Measurements from ENCODE around the gene PBX3. TPM values are rescaled to one million over a fixed set of nuclear protein-coding genes. Genes with fewer than 3 reads are reported as not detected.

PBX3 gene
- total RNA-seq, 2 experiments from 2014 or later = 40.8 to 54.6 TPM

GRCh38 chr9:125705893-125706292 is 41.3 kb upstream of the PBX3 start:
- Histone ChIP-seq H2AFZ (ENCODE audit: low read length) (no peak overlapping the region), H3K27ac (ENCODE audit: low read depth, low read length, poor library complexity, severe bottlenecking) (no peak overlapping the region)
- intact Hi-C loops (cut with micrococcal nuclease; ENCODE audit: unreplicated experiment) = no loop called here

GRCh38 chr9:125706651-125707471 is 40.3 kb upstream of the PBX3 start, which contains the start of gene MAPKAP1:
TSS of gene MAPKAP1 (minus strand) at chr9:125707208. CDS start at chr9:125672574, 34,634 bp downstream.
- ChIA-PET POLR2A (interaction anchor here (0.8 to 2.0 kb wide), 8 partner anchors 9 to 844 kb away, joined by 3 to 9 read pairs (median 4); no protein-coding TSS in a partner anchor), CTCF (ENCODE audit: unreplicated experiment) (interaction anchor here (0.6 kb wide), 1 partner anchor 13 kb away, joined by 9 read pairs; no protein-coding TSS in a partner anchor)
- H3K9me2 ChIP-seq (ENCODE audit: insufficient read depth, low read length) = no peaks in the 10 kb centered on the region
- H3K27ac ChIP-seq (ENCODE audit: low read depth, low read length, poor library complexity, severe bottlenecking) = peak within 1 kb of the TSS; percentile 16
- H3K4me1 ChIP-seq (ENCODE audit: insufficient read depth, low read length, poor library complexity, severe bottlenecking) = peaks cover 20% of the 10 kb centered on the region
- no peaks in the 10 kb centered on the region for H3K36me3 ChIP-seq (ENCODE audit: insufficient read depth, low read length)
- H3K9me3 ChIP-seq (ENCODE audit: low read length) = no peaks in the 10 kb centered on the region
- H3K79me2 ChIP-seq (ENCODE audit: insufficient read depth, low read depth, low read length) = peaks cover 18% of the 10 kb centered on the region
- DNase-seq (ENCODE audit: low spot score) = peak; percentile 96
- H4K20me1 ChIP-seq (ENCODE audit: insufficient read depth, low read length) = no peaks in the 10 kb centered on the region
- H3K4me3 ChIP-seq (ENCODE audit: low read depth, low read length, poor library complexity, severe bottlenecking) = peak within 1 kb of the TSS; percentile 96
- TF ChIP-seq EZH2phosphoT487 (IDR thresholded peaks at IDR 0.05; ENCODE audit: borderline replicate concordance, low read depth, low read length) (no peak), CTCF (conservative IDR thresholded peaks at IDR 0.05; ENCODE audit: low read length) (no peak)
- BruUV-seq (replicated peaks) = no TSS peak
- peak within 1 kb of the TSS; percentile 85 for H2AFZ ChIP-seq (ENCODE audit: low read length)
- intact Hi-C loops (cut with micrococcal nuclease; ENCODE audit: unreplicated experiment) = no loop called here
- peak within 1 kb of the TSS; percentile 92 for H3K4me2 ChIP-seq (ENCODE audit: low read length)

More at GRCh38 chr9:125705893-125706292, 41.3 kb upstream of the PBX3 start:
- Histone ChIP-seq H3K36me3 (ENCODE audit: insufficient read depth, low read length) (no peaks in the 10 kb centered on the region), H3K4me2 (ENCODE audit: low read length) (peak overlapping the region; percentile 92), H3K4me3 (ENCODE audit: low read depth, low read length, poor library complexity, severe bottlenecking) (peak overlapping the region; percentile 96), H3K9me3 (ENCODE audit: low read length) (no peaks in the 10 kb centered on the region), H3K79me2 (ENCODE audit: insufficient read depth, low read depth, low read length) (peaks cover 27% of the 10 kb centered on the region), H3K9me2 (ENCODE audit: insufficient read depth, low read length) (no peaks in the 10 kb centered on the region), H3K4me1 (ENCODE audit: insufficient read depth, low read length, poor library complexity, severe bottlenecking) (peaks cover 20% of the 10 kb centered on the region), H4K20me1 (ENCODE audit: insufficient read depth, low read length) (no peaks in the 10 kb centered on the region)
- BruUV-seq (replicated peaks) = no TSS peak
- DNase-seq (ENCODE audit: low spot score) = no peak
- CTCF ChIA-PET (ENCODE audit: unreplicated experiment) = no interaction called here
- TF ChIP-seq CTCF (conservative IDR thresholded peaks at IDR 0.05; ENCODE audit: low read length) (no peak), EZH2phosphoT487 (IDR thresholded peaks at IDR 0.05; ENCODE audit: borderline replicate concordance, low read depth, low read length) (no peak)
- POLR2A ChIA-PET = interaction anchor here (0.6 to 2.0 kb wide), 3 partner anchors 9 to 61 kb away, joined by 3 to 8 read pairs (median 4); no protein-coding TSS in a partner anchor

- H4K20me1 ChIP-seq (ENCODE audit: insufficient read depth, low read length) = no peaks in the 10 kb centered on the region
- intact Hi-C loops (cut with micrococcal nuclease; ENCODE audit: unreplicated experiment) = no loop called here
- no peaks in the 10 kb centered on the region for H3K9me2 ChIP-seq (ENCODE audit: insufficient read depth, low read length)
- H3K4me3 ChIP-seq (ENCODE audit: low read depth, low read length, poor library complexity, severe bottlenecking) = peak overlapping the region; percentile 96
- DNase-seq (ENCODE audit: low spot score) = no peak
- no peak overlapping the region for H3K27ac ChIP-seq (ENCODE audit: low read depth, low read length, poor library complexity, severe bottlenecking)
- POLR2A ChIA-PET = interaction anchor here (0.8 to 2.0 kb wide), 5 partner anchors 9 to 844 kb away, joined by 3 to 9 read pairs (median 6); no protein-coding TSS in a partner anchor
- H3K9me3 ChIP-seq (ENCODE audit: low read length) = no peaks in the 10 kb centered on the region
- H2AFZ ChIP-seq (ENCODE audit: low read length) = peak overlapping the region; percentile 85
- CTCF ChIA-PET (ENCODE audit: unreplicated experiment) = no interaction called here
- no peaks in the 10 kb centered on the region for H3K36me3 ChIP-seq (ENCODE audit: insufficient read depth, low read length)
- H3K79me2 ChIP-seq (ENCODE audit: insufficient read depth, low read depth, low read length) = peaks cover 16% of the 10 kb centered on the region
- peaks cover 20% of the 10 kb centered on the region for H3K4me1 ChIP-seq (ENCODE audit: insufficient read depth, low read length, poor library complexity, severe bottlenecking)
- BruUV-seq (replicated peaks) = TSS peak; percentile 88
- TF ChIP-seq EZH2phosphoT487 (IDR thresholded peaks at IDR 0.05; ENCODE audit: borderline replicate concordance, low read depth, low read length) = no peak
- TF ChIP-seq CTCF (conservative IDR thresholded peaks at IDR 0.05; ENCODE audit: low read length) = no peak
- peak overlapping the region; percentile 66 for H3K4me2 ChIP-seq (ENCODE audit: low read length)
These were observed 39.7 kb upstream of the PBX3 start for GRCh38 chr9:125707472-125707804.

Measured in OCI-LY7 (cell line).